GM19452 (cell line): Measurements from ENCODE around the gene TTYH3.
"Not testable (repeated sequence)": the region's sequence is repeated elsewhere in the genome, so short reads cannot be mapped to it uniquely, and the experiment has no call there.

Experiments
- ATAC-seq: cut with Tn5 transposase; IDR thresholded peaks from one replicate; pipeline ENCODE4 v1.9.1; 2021; ENCODE audit not compliant: unreplicated experiment

TTYH3 gene

GRCh38 chr7:2631946-2632732 is at the start of gene TTYH3:
Gene TTYH3, plus strand, starts transcription at chr7:2631986. Its CDS starts 170 bp downstream, at chr7:2632156.
- ATAC-seq: peak; percentile 21

DNA sequence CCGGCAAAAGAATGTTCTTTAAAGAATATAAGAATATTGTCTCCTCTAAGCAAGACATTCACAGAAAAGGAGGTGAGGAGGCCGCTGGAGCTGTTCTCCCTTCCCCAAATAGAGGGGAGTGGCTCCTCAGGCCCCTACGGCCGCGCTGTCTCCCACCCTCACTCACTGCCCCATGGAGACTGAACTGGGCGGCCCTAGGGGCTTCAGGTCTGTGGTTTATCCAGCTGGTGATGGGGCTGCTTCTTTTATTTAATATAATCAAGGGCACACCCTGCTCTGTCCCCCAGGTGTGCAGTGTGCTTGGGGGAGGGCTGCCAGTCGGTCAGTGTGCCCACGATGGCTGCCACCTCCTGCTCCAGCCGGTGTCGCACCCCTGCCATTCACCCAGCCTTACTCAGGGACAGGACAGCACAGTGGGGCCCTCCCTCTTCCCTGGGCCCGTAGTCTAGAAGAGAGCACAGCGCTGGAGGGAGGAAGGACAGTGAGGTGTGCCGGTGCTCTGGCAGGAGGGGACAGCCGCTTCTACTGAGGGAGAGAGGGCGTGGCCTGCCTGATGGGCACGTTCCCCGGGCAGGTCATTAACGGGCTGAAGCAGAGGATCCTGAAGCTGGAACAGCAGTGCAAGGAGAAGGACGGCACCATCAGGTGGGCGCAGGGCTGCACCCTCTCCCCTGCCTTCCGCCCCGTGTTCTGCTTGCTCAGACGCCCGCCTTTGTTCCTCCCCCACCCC is 49.6 kb upstream of the TTYH3 start:
- no peak for ATAC-seq

- ATAC-seq: no peak
Observed at GRCh38 chr7:2583798-2584580, 47.8 kb upstream of the TTYH3 start.

DNA sequence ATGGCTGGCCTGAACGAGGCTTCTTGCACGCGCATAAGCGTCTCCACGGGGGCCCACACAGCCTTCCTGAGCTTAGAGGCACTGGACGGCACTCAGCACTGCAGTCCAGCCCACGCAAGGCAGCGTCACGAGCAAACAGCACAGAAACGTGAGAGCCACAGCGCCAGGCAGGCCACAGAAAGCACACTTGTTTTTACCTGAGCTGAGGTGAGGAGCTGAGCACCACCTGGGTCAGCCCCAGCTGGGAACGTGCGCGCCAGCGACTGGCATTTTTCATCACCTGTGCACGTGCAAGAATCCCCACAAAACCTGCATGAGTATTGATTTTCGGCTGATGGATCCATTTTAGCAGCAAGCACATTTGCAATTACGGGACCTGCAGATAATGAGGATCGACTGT is 46.3 kb upstream of the TTYH3 start:
- ATAC-seq: no peak

- ATAC-seq: no peak
Observed at GRCh38 chr7:2586326-2587020, 45.3 kb upstream of the TTYH3 start.

DNA sequence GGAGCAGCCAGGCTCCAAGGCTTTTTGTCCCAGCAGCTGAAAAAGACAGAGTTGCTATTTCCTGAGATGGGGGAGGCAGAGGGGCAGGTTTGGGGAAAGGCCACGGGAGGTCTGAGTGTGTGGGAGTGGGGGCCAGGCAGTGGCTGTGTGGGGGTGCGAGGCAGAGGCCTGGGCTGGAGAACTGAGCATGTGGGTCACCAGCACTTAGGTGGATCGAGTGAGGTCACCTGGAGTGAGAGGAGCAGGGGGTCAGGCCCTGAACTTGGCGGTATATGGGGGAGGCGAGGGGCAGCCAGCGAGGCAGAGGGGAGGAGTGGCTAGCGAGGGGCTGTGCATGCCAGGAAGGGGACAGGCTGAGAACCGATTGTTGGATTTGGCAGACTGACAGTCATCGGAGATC is 44.7 kb upstream of the TTYH3 start:
- ATAC-seq: no peak

- no peak for ATAC-seq
Observed at GRCh38 chr7:2587778-2588177, 44.0 kb upstream of the TTYH3 start.

GRCh38 chr7:2589341-2589740 is 42.4 kb upstream of the TTYH3 start:
- no peak for ATAC-seq

- not testable (repeated sequence) for ATAC-seq
Observed at GRCh38 chr7:2589941-2590340, 41.8 kb upstream of the TTYH3 start.

- no peak for ATAC-seq
Observed at GRCh38 chr7:2592375-2592865, 39.4 kb upstream of the TTYH3 start.

DNA sequence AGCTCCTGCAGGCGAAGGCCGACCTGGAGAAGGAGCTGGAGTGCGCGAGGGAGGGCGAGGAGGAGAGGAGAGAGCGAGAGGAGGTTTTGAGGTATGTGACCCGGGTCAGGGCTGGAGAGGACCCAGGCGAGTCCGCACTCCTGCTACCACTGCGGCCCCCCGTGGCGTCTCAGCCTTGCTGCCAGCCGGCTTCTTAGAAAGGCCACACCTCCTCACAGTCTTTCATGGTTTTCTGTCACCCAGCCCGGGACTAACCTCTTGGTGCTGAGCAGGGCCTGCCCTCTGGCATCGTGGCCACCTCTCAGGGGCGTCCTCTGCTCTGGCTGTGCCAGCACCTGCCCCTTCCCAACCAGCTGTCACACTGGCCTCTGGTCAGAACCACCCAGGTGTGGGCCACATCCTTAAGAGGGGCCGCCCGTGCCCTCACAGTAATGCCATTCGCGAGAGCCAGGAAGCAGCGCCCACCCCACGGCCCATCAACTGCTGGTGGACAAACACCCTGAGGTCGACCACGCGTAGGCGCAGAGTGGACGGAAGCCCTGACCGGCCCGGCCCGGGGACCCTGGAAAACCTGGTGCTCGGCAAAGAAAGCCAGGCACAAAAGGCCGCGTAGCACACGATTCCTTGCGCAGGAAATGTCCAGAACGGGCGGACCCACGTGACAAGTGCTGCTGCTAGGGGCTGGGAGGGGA is 38.6 kb upstream of the TTYH3 start:
- ATAC-seq: no peak

DNA sequence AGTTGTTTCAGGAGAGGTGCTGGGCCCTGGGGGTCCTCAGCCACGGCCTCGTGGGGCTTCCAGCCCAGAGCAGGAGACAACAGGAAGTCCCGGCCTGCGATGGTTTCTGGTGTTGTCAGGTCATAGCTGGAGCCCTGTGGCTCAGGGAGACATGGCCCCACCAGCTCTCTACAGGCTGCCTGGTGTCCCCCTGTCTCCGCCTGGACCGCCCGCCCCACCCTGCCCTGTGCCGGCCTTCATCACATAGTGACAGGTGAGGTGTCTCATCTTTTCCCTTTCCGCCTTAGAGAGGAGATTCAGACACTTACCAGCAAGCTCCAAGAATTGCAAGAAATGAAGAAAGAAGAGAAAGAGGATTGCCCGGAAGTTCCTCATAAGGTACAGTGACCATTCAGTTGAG is 37.2 kb upstream of the TTYH3 start:
- no peak for ATAC-seq

DNA sequence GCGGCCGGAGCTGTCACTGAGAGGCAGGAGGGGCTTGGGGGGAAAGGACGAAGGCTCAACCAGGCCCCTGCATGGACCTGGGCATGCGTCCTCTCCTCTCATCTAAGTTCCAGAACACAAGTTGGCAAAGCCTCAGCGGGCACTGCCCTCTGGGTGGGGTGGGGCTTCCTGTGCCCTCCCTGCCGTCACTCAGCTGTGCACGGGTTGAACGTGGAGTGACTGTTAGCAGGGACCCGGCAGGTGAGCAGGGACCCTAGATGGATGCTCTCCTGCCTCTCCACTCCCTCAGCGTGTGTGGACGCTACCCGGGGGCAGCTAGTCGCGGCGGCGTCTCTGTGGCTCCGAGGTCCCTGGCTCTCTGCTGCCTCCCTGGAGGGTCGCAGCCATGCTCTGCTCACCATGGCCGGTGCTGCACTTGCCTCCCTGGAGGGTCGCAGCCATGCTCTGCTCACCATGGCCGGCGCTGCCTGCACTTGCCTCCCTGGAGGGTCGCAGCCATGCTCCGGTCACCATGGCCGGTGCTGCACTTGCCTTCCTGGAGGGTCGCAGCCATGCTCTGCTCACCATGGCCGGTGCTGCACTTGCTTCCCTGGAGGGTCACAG is 36.4 kb upstream of the TTYH3 start:
- ATAC-seq: no peak

DNA sequence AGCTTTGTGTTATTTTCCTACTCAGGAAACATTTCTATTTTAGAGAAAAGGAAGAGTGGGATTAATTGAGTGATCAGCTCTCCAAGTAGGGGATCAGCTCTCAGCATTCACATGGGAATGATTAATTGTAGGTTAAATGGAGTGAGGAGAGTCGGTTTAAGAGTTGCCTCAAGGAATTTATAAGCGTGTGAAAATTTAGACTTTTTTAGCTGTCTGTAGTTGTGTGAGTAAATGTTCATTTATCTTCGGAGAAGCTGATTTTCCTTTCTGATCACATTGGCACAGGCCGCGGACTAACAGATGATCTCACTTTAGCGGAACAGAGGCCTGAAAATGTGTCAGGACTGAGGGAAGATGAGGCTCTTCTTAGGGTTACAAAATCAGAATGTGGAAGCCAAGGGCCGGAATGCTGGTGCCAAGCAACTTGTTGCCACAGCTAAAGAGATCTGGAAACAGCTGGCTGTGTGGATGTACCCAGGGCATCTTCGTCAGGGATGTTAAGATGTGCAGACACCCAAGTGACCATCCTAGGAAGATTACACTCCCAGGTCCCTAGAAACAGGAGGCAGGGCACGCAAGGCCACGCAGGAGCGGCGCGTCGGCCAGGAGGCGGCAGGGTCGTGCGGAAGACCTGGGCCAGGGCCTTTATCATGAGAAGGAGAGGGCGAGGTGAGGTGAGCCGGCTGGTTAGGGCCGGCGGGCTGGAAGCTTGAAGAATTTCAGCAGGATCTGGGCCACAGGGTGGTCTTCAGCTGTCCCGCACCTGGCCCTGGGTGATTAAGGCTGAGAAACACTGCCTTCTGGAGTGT is 35.1 kb upstream of the TTYH3 start:
- no peak for ATAC-seq

GRCh38 chr7:2597273-2597640 is 34.5 kb upstream of the TTYH3 start:
- ATAC-seq: no peak

DNA sequence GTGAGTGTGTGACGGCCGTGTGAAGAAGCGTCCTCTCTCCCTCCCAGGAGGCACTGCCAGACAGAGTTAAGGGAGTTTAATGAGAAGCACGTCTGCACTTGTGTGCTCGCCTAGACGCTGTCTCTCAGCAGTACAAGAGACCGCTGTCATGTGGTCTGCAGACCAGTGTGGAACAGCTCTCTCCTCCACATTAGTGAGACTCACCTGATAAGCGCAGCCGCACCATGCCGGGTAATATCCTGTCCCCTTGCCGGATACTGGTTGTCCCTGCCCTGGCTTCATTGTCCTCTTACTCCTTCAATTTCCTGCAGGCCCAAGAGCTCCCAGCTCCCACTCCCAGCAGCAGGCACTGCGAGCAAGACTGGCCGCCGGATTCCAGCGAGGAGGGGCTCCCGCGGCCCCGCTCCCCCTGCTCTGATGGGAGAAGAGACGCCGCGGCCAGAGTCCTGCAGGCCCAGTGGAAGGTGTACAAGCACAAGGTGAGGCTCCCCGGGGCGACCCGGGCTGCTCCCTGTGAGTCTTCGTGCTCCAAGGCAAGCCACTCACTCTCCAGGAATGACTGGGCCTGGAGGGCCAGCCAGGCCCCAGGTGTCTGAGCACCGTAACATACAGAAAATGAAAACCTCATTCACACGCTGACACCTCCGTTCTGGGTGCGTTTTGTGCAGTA is 33.5 kb upstream of the TTYH3 start:
- ATAC-seq: no peak

- ATAC-seq: no peak
Observed at GRCh38 chr7:2601065-2601464, 30.7 kb upstream of the TTYH3 start.

DNA sequence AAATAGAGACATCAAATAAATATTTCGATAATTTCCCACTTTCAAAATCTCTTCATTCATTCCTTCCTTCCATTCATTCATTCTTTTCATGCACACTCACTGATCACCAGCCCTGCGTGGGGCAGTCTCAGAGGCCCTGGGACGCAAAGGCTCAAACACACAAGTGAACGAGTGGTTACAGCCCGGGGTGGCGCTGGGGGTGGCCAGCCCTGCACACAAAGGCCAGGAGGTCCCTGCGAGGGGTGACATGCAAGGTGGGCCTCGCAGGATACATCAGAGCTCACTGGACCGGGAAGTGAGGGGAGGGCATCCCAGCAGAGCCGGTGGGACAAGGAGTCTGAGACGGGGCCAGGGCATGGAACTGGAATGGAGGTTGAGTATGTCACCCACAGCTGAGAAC is 29.9 kb upstream of the TTYH3 start:
- no peak for ATAC-seq
